HG03196 (cell line): ENCODE results near the gene RPS6KA2.

Experiments
- ATAC-seq: cut with Tn5 transposase; IDR thresholded peaks from one replicate; pipeline ENCODE4 v1.9.1; 2021; ENCODE audit not compliant: unreplicated experiment

Gene RPS6KA2

DNA sequence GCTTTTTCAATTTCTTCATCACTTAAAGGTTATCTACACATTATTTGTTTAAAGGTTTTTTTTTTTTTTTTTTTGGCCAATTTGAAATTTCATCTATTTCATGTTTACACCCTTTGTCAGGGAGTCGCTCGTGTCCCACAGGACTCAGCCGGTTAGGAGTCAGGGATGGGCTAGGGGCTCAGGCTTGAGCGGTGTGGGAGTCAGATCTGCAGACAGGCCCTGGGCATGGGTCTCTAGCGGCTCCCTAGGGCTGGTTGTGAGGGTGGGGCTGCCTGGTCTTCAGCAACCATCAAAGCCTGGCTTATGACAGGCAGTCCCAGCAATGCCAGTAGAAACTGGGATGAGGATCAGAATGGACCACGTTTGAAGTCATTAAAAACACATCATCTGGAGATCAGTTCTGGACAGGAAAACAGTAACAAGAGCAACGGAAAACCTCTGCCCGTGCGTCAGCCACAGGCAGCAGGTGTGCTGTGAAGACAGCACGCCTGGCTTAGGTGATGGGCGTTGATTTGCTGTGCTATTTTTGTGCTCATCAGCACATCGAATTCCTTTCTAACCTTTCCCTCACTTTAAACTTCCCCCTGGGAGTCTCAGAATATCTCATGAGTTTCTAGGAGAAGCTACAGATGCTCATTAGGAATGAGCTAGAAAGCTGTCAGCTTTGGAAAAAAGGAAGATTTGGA, 153.0 kb downstream of the RPS6KA2 start:
- ATAC-seq: no peak

DNA sequence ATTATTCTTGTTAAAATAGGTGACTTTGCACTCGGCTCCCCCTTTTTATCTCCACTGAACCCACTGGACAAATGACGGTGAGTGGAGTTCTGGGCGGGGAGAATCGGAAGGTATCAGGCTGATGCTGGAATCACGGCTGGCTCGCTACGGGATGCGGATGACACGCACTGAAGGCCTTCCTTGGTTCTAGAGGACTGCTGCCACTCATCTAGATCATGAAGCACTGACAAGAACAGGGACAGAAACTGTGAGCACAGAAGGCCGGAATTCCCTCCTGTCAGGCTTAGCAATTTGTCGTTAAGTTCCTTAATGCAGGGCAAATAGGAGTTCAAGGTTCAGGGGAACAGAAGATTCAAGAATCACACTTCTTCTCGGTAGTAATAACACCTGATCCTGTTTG, 154.4 kb downstream of the RPS6KA2 start:
- no peak for ATAC-seq

DNA sequence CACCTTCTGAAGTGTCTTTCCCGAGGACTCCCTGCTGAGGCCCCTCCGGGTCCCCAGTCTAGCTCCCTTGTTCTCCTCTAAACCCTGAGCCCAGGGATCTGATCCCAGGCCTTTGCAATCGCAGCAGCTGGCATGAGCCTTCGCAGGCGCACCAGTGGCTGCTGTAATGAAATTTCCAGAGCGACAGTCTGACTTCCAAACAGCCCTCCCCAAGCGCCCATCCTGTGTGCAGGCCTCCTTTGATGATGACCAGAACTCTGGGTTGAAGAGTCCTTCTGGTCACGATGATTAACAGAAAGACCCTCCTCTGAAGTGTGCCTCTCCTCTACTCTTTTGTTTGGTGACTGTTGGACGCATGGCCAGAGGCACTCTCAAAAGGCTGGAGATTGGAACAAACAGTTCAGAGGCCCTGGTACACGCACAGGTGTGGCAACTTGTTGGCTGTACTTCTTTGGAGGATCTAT, 155.2 kb downstream of the RPS6KA2 start:
- no peak for ATAC-seq

DNA sequence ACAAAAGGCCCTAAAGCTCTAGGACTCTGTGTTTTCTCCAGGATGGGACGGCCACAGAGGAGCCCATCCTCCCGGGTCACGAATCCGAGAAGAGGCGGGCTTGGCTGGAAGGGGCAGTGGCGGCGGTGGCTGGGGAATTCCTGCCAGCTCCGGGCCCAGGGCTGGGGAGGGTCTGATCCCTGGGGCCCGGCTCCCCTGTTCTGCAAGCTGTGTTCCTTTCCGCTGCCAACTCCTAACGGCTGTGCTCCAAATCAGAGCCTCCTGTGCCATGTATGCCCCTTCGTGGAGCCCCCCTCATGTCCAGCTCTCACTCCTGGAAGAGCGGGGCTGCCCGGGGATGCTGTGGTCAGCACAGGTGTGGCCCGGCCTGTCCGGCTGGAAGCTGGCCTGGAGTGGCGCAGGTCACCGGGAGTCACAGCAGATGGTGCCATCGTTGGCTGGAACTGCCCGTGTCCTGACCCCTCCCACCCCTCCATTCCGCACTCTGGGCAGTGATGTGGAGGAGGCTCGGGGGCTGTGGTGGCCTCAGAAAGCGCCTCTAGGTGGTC, 156.1 kb downstream of the RPS6KA2 start:
- no peak for ATAC-seq

DNA sequence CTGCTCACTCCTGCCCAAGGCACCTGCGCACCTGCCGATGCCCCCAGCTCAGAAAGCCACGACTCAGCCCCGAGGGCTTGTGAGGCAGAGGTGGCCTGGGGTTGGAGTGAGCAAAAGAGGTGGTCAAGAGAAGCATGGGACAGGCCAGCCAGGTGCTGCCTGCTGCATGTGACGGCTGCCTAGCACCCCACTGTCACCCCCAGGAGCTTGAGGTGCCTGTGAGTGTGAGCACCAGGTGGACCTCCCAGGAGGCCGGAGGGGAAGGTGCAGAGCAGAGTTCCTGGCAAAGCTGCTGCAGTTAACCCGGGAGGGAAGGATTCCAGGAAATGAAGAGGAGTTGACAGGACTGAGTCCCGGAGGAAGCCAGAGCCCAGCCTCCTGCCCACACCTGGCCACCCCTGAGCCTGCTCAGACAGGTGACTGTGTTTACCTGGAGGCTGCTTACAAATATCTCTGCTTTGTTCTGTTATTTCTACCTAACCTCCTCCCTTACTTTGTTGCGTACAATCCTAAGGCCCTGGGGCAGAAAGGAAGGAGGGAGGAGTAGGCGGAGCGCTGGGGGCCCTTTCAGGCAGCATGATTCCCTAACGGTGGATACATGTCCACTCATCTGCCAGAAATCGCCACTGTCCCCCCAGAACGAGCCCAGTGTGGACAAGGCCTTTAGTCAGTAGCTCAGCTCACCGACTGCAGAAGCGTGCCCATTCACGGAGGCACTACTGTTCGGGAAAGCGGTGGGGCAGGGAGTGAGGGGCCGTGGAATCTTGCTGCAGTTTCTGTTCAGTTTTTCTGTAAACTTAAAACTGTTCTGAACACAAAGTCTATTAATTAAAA, 156.8 kb downstream of the RPS6KA2 start:
- ATAC-seq: no peak

DNA sequence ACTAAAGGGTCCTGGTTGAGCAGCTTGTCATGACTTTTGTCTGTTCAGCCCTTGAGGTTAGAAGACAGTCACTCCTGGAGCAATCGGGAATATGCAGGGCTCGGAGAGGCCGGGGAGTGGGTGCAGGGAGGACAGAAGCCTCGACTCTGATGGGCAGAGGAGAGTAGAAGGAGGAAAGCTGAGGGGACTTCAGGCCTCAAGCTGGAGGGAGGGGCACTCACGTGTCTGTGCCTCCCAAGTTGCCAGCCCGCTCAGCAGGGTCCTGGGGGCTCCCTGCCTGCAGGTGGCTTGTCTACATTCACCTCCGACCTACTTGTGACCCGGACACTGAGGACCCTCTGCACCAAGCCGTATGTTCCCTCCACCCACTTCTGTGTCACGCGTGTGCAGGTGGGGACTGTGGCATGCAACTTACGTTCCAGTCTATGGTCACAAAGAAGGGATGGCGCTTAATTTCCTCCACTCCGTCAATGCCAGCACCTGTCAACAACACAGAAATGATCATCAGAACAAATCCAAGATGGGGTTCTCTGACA, 157.6 kb downstream of the RPS6KA2 start:
- no peak for ATAC-seq

DNA sequence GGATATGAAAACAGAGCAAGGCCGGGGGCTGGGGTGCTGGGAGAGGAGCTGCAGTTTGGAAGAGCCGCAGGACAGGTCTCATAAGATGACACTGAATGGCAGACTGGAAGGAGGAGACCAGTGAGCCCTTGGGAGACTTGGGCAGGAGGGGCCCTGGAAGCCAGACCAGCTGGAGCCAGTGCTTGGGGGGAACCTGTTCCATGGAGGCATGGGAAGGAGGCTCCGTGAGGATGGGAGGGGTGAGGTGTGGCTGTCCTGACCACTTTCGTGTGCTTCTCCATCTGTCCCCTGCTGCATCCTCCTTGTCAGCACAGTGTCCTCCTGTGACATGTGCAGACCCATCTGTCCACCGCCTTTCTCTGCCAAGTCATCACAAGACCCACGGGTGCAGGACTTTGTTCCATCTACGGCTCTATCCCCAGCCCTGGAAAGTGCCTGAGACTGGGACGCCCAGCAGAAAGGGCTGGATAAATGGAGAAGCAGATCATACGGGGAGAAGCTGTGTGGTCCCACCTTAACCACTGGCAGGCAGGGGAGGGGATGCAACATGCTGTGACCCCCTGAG, 159.5 kb downstream of the RPS6KA2 start:
- no peak for ATAC-seq

DNA sequence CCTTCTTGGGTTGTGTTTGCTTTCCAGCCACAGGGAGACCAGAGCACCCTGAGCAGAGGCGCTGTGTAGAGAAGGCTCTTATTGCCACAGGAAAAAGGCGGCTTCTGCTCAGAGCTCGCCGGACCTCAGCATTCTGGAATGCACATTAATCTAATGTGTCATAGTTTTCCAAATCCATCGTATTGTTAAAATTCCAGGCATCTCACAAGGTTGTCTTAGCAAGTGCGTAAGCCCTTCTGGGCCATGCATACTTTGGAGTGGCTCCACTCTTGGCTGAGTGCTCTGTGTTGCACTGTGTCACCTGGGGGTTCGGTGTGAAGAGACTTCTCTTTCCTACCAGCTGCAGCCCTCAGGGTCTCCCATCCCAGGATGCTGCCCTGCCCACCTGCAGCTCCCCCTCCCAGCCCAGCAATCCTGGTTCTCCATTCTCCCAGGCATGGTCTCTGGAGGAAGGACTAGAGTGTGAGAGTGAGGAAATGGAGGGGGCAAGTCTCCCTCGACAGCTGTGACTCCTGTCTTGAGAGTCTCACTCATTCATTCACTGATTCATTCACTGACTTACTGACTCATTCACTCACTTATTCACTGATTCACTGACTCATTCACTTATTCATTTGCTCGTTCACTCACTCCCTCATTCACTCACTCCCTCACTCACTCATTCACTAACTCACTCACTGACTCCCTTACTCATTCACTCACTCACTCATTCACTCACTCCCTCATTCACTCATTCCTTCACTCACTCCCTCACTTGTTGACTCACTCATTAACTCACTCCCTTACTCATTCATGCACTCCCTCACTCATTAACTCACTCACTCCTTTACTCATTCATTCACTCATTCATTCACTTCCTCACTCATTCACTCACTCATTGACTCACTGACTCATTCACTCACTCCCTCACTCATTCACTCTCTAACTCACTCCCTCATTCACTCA, 160.6 kb downstream of the RPS6KA2 start:
- ATAC-seq: no peak

DNA sequence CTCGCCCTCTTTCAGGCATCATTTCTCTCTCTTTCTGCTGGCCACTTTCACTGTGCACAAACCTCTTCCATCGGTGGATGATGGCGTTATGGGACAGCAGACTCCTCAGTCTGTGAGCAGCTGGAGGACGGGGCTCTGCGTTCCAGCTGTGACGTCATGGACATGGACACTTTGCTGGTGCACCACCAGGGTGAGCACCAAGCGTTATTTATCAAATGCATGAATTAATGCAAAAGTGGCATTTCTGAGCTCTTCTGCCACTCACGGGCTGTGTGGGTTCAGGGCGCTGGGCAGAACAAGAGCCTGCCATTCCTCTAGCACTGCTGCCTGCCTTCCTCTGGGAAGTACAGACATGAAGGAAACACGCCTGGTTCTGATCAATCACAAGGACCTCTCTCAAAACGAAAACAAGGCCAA, 161.4 kb downstream of the RPS6KA2 start:
- no peak for ATAC-seq

DNA sequence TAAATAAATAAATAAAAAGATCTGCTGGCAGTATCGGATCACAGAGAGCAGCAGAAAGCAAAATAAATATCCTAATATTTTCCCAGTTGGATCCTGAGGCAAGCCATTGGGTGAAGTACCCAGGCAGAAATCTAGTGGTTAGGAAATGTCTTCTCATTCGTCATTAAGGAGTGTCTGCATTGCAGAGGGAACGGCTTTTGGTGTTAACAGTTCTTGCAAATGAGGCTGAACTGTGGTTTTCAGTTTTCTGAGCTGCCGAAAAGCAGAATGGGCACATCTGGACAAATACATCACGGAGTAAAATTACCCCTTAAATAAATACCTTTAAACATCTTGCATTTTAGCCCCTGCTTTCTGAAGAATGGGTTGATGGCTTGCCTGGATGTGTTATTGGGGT, 162.1 kb downstream of the RPS6KA2 start:
- no peak for ATAC-seq

DNA sequence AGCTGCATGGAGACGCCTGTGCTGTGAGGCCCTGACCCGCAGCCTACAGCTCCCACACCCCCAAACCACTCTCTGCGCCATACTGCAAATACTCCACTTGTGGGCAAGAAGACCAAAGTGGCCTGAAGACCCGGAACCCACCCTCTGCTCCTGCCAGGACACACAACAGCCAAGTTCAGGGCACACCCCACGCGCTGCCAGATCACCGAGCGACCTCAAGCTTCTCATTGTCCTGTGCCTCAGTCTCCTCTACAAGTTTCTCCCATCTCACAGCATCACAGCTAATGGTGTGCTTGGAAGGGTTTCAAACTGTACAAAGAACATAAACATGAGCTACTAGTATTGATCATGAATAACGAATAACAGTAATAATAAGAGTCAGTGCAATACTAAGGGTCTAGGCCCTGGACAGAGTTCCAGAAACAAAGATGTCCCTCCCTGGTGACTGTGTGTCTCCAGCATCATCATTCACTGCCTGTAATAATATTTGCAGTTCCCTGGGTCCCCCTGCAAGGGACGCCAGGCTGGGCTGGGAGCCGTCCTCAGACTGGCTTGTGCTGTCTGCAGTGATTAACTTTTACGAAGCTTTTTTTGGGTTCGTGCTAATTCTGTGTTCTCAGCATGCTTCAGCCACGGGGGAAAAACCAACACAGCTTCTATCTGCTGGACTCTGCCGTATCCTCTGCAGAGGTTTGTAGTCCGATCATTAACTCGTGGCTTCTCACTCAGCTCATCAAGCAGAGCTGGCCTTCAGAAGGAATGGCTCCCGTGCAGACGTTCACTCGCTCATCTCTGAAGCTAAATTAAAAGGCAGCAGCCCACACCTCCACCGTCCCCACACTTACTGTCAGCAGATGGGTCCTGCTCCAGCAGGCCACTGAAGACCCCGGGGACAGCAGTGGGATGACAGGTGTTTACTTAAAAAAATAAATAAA, 162.7 kb downstream of the RPS6KA2 start:
- no peak for ATAC-seq

DNA sequence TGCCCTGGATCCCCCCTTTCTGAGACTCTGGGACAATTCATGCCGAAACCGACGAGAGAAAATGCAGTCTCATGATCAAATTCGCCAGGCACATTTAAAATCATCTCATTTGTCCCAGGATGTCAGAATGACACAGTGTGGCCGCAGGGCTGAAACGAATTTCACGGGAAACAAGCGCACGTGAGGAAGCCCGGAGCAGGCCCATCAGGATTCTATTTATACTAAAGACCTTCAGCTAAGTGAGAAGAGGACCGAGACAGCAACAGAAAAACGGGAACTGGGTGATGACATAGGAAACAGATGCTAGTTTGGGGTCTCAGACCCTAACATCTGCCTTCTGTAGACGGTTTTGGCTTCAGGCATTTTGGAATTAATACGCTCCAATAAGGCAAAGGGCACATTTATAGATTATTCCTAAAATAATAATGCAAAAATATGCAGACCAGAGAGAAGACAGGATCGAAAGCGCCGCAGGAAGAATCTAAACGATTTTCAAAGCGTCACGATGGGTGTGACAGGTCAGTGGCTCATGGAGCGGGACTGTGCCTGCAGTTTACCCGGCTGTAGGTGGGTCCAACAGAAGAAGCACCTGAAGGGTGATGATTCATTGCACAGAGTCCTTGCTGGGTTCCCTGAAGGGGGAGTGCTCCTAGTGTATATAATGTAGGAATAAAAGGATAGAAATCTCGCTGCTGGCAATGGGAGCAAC, 163.5 kb downstream of the RPS6KA2 start:
- no peak for ATAC-seq

DNA sequence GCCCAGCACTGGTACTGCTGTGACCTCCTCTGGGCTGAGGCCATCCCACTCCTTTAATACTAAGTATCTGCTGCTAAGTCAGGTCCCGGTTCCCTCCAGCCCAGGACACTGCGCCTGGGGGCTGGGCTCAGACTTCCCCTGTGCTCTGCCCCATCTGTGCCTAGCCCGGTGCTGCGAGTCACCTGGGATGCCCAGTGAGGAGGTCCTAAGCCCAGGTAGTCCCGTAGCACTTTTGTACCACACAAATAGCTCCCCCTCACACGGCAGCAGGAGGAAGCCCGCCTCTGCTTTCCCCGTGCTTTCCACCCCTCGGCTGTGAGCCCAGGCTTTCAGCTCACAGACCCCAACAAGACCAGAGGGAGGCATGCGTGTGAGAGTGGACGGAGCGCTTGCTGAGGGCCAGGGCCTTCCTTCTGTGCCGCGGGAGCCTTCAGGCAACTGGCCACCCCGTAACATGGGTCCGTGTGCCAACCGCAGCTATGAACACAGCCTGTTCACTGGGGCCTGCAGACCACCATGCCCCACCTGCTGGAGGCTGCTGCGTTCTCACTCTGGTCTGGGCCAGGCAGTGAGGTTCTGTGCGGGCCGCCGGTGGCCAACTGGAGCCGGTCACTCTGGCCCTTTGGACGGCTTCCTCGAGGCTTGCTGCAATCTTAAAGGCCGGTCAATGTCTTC, 164.5 kb downstream of the RPS6KA2 start:
- no peak for ATAC-seq

DNA sequence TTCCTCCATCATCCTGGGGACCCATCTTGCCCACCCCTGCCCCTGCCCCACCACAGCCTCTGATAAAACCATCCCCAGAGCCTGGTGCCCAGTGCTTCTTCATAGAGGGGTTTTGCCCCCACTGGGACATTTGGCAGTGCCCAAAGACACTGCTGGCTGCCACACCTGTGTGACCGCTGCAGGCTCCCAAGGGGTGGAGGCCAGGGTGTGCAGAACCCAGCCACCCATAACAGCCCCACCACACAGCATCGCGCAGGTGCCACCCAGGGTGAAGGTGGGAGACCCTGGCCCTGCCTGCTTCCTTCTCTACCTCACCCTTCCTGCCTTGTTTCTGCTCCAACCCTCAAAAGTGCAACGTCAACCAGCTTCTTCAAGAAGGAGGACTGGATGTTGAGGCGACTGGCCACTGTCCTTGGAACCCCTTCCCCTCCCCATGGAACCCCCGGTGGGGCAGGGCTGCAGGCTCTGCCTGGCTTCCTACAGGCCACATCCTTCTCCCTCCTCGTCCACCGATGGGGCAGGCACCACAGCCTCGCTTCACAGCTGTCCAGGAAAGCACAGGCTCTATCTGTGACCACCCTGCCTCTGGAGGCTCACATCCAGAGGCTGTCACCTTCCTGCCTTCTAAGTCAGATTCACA, 165.1 kb downstream of the RPS6KA2 start:
- no peak for ATAC-seq

DNA sequence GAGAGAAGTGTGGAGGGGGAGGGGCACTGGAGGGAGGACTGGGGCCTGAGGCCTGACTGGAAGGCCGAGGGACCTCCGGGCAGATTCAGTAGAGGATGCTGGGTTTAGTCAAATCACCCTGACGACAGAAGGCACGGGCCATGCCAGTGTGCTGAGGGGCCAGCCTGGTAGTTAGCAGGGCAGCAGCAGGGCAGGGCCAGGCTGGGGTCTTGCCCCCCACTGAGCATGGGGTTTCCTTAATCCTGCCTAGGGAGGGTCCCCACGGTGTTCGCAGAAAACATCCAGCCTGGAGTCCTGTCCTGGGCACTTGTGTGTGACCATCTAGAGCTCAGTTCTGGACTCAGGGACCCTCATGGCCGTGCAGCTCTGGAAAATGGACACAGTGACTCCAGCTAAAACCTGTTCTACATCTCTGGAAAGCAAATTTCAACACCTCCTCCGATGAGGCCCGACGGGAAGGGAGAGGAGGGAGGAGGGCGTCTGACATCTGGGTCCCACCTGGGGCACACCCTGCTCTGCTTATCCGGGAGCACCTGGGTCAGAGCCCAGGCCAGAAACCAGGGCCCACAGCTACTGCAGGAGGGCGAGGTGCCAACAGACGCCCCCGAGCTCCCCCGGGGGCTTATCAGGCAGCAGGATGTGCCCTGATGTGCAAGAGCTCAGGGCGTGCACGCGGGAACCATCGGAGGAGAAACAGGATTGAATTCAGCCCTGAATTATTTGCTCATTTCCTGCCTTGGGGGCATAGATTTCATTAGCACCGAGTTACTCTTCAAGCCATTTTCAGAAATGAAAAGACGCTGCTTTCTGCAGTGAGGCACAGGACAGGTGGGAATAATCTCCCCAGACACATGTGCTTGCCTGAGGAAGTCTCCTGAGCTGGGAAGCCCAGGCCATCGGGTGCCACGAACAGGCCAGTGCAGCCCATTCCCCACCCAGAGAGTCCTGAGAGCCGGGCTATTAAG, 166.3 kb downstream of the RPS6KA2 start:
- ATAC-seq: no peak

DNA sequence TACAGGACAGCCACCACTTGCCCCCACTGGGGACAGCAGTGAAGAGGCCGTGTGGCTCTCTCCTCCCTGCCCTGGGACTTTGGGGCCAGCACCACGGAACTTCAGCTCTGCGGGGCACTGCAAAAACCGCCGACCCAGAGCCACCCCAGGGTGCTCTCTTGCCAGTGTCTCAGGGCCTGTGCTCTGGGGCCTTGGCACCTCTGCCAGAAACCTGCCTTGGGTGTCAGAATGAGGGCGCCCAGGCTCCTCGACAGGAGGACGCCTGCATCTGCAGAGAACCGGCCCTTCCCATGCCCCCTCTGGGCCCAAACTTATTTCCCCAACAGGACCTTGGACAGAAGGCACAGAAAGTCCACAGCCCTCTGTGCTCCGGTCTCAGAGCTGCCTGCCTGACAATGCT, 167.1 kb downstream of the RPS6KA2 start:
- no peak for ATAC-seq

DNA sequence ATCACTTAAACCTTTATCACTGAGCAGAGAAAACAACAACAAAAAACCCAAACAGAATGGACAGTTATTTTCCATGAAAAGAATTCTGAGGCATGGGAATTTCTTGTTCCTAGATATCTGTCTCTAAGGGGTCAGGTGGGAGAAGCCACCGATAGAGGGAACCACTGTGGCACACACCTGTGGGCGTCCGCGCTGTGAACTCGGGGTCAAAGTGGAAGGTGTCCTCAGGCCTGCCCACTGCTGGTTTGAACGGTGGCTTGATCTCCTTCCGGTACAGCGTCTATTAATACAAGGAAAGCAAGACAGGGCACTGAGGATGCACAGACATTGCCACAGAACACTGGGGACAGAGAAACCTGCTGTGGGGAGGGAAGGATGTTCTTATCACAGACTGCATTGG, 167.8 kb downstream of the RPS6KA2 start:
- no peak for ATAC-seq
